Astrocyte of the spinal cord (primary cell): ENCODE results near the gene SARDH.

Experiments used
- DNase-seq: peaks from one replicate; pipeline ENCODE4 v3.0.0; 2011; ENCODE audit warnings: low read depth, low spot score
- H3K4me3 ChIP-seq: 2 replicates; pipeline ENCODE4 v1.5.1; 2011; ENCODE audit warnings: low read depth, mild to moderate bottlenecking, low read length, moderate library complexity
- CTCF ChIP-seq: IDR thresholded peaks from 2 replicates; pipeline ENCODE4 v1.5.1; 2012; ENCODE audit warnings: low read depth, mild to moderate bottlenecking, low read length, inconsistent platforms
- in situ Hi-C: cut with HindIII; loops from 2 replicates; pipeline ENCODE4 v1.10.0; 2017; ENCODE audit warnings: low sequenced_read_pairs

Gene SARDH

GRCh38 chr9:133640580-133641395 is 97.4 kb downstream of the SARDH start:
- in situ Hi-C loops = no loop called here
- no peak overlapping the region for H3K4me3 ChIP-seq
- DNase-seq = no peak
- TF ChIP-seq CTCF = no peak

- in situ Hi-C loops = no loop called here
- H3K4me3 ChIP-seq = no peak overlapping the region
- no peak for DNase-seq
- TF ChIP-seq CTCF = no peak
These were observed 98.0 kb downstream of the SARDH start for GRCh38 chr9:133640160-133640559.

GRCh38 chr9:133639613-133640012 is 98.5 kb downstream of the SARDH start:
- no peak for TF ChIP-seq CTCF
- no peak for DNase-seq
- H3K4me3 ChIP-seq = no peak overlapping the region
- in situ Hi-C loops = no loop called here

GRCh38 chr9:133638711-133639110 is 99.4 kb downstream of the SARDH start:
- H3K4me3 ChIP-seq = no peak overlapping the region
- in situ Hi-C loops = no loop called here
- DNase-seq = no peak
- TF ChIP-seq CTCF = no peak

- no peak overlapping the region for H3K4me3 ChIP-seq
- DNase-seq = no peak
- in situ Hi-C loops = no loop called here
- TF ChIP-seq CTCF = no peak
These were observed 100.1 kb downstream of the SARDH start for GRCh38 chr9:133638076-133638475.

DNA sequence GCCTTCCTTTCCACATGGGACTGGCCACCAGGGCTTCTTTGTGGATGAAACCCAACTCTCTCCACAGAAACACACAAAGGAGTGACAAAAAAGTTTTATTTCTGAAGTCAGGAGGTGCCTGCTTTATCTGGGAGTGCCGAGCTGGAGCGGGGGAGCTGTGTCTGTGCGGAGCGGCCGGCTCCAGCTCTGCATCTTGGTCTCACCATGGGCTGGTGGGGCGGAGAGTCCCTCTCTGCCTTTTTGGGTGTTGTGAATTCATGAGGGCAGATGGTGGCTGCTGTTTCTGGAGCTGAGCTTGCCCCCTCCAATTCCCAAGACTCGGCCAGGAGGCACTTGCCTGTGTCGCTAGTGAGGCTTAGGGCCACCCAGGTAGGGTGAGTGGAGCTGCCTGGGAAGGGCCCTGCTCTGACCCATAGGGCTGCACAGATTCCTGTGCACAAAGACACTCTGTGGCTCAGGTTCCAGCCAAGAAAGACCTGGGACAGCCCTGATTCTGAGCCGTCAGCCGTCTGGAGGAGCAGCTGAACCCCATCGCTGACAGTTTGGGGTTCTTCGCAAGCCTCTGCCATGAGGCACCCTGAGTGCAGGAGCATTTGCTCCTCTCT is 100.6 kb downstream of the SARDH start:
- no peak for TF ChIP-seq CTCF
- H3K4me3 ChIP-seq = no peak overlapping the region
- no peak for DNase-seq
- in situ Hi-C loops = no loop called here
